Mesenchymal stem cell (in vitro differentiated cells and primary cell): ENCODE measurements around the gene TAMALIN.
A peak's percentile ranks its signal among the peaks of the same experiment; 100 is the strongest.

Experiments
- DNase-seq: peaks from one replicate; pipeline ENCODE4 v3.0.0-alpha.2; 2013
- H2AFZ ChIP-seq: one replicate; pipeline ENCODE4 v1.6.1; 2013; ENCODE audit warnings: low read depth, mild to moderate bottlenecking, control low read depth, inconsistent platforms, low read length, moderate library complexity
- H2AK5ac ChIP-seq: 2 replicates; pipeline ENCODE4 v1.6.1; 2013; ENCODE audit warnings: low read length, moderate library complexity, mild to moderate bottlenecking, inconsistent platforms; ENCODE audit not compliant: severe bottlenecking
- H2BK120ac ChIP-seq: one replicate; pipeline ENCODE4 v1.6.1; 2013; ENCODE audit warnings: low read depth, mild to moderate bottlenecking, inconsistent platforms, low read length, moderate library complexity
- H2BK12ac ChIP-seq, 2 experiments: one replicate each; pipeline ENCODE4 v1.6.1; 2013; ENCODE audit warnings: inconsistent platforms in 2 of 2, low read length in 2 of 2, mild to moderate bottlenecking in 2 of 2, moderate library complexity in 2 of 2, control low read depth in 1 of 2
- H2BK15ac ChIP-seq: one replicate; pipeline ENCODE4 v1.6.1; 2013; ENCODE audit warnings: mild to moderate bottlenecking, low read depth, inconsistent platforms; ENCODE audit not compliant: poor library complexity, severe bottlenecking
- H2BK5ac ChIP-seq: 2 replicates; pipeline ENCODE4 v1.6.1; 2013; ENCODE audit warnings: low read depth, mild to moderate bottlenecking, low read length, control low read depth, inconsistent platforms; ENCODE audit not compliant: poor library complexity, severe bottlenecking
- H3K14ac ChIP-seq, 2 experiments: one replicate each; pipeline ENCODE4 v1.6.1; 2013; ENCODE audit warnings: inconsistent platforms in 2 of 2, low read length in 2 of 2, control low read depth in 1 of 2, mild to moderate bottlenecking in 1 of 2, moderate library complexity in 1 of 2
- H3K18ac ChIP-seq, 2 experiments: one replicate each; pipeline ENCODE4 v1.6.1; 2013; ENCODE audit warnings: inconsistent platforms in 2 of 2, low read length in 2 of 2, control low read depth in 1 of 2, low read depth in 1 of 2, mild to moderate bottlenecking in 1 of 2
- H3K23ac ChIP-seq, 2 experiments: one replicate each; pipeline ENCODE4 v1.6.1; 2013; ENCODE audit warnings: inconsistent platforms in 2 of 2, low read length in 2 of 2, mild to moderate bottlenecking in 2 of 2, moderate library complexity in 2 of 2, control low read depth in 1 of 2
- H3K27ac ChIP-seq: 2 replicates; pipeline ENCODE4 v1.5.1; 2013; ENCODE audit warnings: mild to moderate bottlenecking, moderate library complexity, low read length, control low read depth, inconsistent platforms; ENCODE audit not compliant: poor library complexity, severe bottlenecking
- H3K27me3 ChIP-seq, 2 experiments: 2 replicates each; pipeline versions ENCODE4 v1.6.1 to v1.7.0; 2013; ENCODE audit warnings: low read length in 2 of 2, mild to moderate bottlenecking in 2 of 2, moderate library complexity in 2 of 2, control low read depth in 1 of 2, inconsistent platforms in 1 of 2; ENCODE audit not compliant: control insufficient read depth in 1 of 2, insufficient read depth in 1 of 2
- H3K36me3 ChIP-seq, 2 experiments: 2 replicates each; pipeline versions ENCODE4 v1.6.1 to v1.7.0; 2013; ENCODE audit warnings: low read length in 2 of 2, control low read depth in 1 of 2, inconsistent platforms in 1 of 2, low read depth in 1 of 2, mild to moderate bottlenecking in 1 of 2; ENCODE audit not compliant: insufficient read depth in 2 of 2, control insufficient read depth in 1 of 2
- H3K4ac ChIP-seq, 2 experiments: one replicate each; pipeline ENCODE4 v1.6.1; 2013; ENCODE audit warnings: inconsistent platforms in 2 of 2, low read length in 2 of 2, mild to moderate bottlenecking in 2 of 2, moderate library complexity in 2 of 2, control low read depth in 1 of 2, low read depth in 1 of 2
- H3K4me1 ChIP-seq: 2 replicates; pipeline ENCODE4 v1.6.1; 2013; ENCODE audit warnings: low read depth, low read length, control low read depth; ENCODE audit not compliant: control insufficient read depth, insufficient read depth
- H3K4me2 ChIP-seq: 2 replicates; pipeline ENCODE4 v1.6.1; 2013; ENCODE audit warnings: low read length, mild to moderate bottlenecking, inconsistent platforms; ENCODE audit not compliant: poor library complexity, severe bottlenecking
- H3K4me3 ChIP-seq, 2 experiments: 2 replicates each; pipeline versions ENCODE4 v1.5.1 to v1.7.0; 2013; ENCODE audit warnings: low read length in 2 of 2, mild to moderate bottlenecking in 2 of 2, control low read depth in 1 of 2, low read depth in 1 of 2; ENCODE audit not compliant: insufficient read depth in 1 of 2
- H3K79me1 ChIP-seq: replicated peaks from 2 replicates; pipeline ENCODE4 v1.6.1; 2013; ENCODE audit warnings: mild to moderate bottlenecking, control low read depth, low read length, inconsistent platforms; ENCODE audit not compliant: poor library complexity, severe bottlenecking
- H3K9ac ChIP-seq: 2 replicates; pipeline ENCODE4 v1.7.0; 2013; ENCODE audit warnings: mild to moderate bottlenecking, low read length, moderate library complexity
- H3K9me3 ChIP-seq: 2 replicates; pipeline ENCODE4 v1.7.0; 2013; ENCODE audit warnings: mild to moderate bottlenecking, low read length; ENCODE audit not compliant: control insufficient read depth
- H4K8ac ChIP-seq: one replicate; pipeline ENCODE4 v1.6.1; 2013; ENCODE audit warnings: inconsistent platforms, mild to moderate bottlenecking, low read length, moderate library complexity
- H4K91ac ChIP-seq: one replicate; pipeline ENCODE4 v1.6.1; 2013; ENCODE audit warnings: mild to moderate bottlenecking, low read length, inconsistent platforms
- WGBS: methylation state at CpG from one replicate; pipeline ENCODE4 v1.1.7; 2013; ENCODE audit warnings: mixed read lengths; 5-methylcytosine and 5-hydroxymethylcytosine counted together

Gene TAMALIN

DNA sequence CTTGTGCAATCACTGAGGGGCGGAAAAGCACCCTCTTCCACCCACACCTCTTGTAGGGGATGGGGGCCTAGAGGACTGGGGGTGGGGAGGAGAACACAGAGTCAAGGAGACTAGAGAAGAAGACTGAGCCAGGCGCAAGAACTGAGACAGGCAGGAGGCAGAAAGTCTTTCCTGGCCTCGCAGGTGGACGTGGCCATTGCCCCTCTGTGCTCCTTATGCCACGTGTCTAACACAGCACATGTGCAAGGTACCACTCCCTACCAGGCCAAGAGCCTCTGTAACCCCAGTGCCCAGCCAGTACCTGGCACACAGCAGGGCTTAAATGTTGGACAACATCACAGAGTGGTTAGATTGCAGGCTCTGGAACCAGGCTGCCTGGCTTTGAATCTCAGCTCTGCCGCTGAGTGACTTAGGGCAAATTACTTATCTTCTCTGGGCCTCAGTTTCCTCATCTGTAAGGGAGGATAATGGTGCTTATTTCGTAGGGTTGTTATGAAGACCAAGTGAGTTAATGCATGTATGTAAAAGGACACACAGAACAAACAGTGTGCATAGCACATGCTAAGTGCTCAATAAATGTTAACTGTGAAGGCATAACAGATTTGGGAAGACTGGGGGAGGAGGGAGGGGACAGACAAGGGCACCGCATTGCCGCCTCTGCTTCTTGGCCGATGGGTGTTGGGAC is 1.4 kb upstream of the TAMALIN start:
- Histone ChIP-seq H3K9ac (no peak overlapping the region), H3K4me2 (no peak overlapping the region), H4K91ac (peak overlapping the region; percentile 55), H3K36me3 (peaks cover 0 to 11% of the 10 kb centered on the region in 2 experiments), H2AK5ac (no peak overlapping the region), H2AFZ (no peak overlapping the region), H2BK15ac (no peak overlapping the region), H2BK5ac (no peak overlapping the region), H4K8ac (peak overlapping the region; percentile 35), H3K18ac (peak overlapping the region in 1 of 2 experiments; percentile 67), H3K14ac (peak overlapping the region in 1 of 2 experiments; percentile 62), H3K23ac (no peak overlapping the region), H2BK12ac (peak overlapping the region; percentile 4 to 83), H3K4me1 (peaks cover 33% of the 10 kb centered on the region), H3K27me3 (peaks cover 3 to 8% of the 10 kb centered on the region in 2 experiments), H3K27ac (no peak overlapping the region), H3K4me3 (no peak overlapping the region), H3K79me1 (peaks cover 10% of the 10 kb centered on the region), H3K4ac (peak overlapping the region in 1 of 2 experiments; percentile 60), H2BK120ac (no peak overlapping the region), H3K9me3 (no peaks in the 10 kb centered on the region)
- no peak for DNase-seq
- 77% methylated on average over 9 of the region's 10 CpGs for WGBS

DNA sequence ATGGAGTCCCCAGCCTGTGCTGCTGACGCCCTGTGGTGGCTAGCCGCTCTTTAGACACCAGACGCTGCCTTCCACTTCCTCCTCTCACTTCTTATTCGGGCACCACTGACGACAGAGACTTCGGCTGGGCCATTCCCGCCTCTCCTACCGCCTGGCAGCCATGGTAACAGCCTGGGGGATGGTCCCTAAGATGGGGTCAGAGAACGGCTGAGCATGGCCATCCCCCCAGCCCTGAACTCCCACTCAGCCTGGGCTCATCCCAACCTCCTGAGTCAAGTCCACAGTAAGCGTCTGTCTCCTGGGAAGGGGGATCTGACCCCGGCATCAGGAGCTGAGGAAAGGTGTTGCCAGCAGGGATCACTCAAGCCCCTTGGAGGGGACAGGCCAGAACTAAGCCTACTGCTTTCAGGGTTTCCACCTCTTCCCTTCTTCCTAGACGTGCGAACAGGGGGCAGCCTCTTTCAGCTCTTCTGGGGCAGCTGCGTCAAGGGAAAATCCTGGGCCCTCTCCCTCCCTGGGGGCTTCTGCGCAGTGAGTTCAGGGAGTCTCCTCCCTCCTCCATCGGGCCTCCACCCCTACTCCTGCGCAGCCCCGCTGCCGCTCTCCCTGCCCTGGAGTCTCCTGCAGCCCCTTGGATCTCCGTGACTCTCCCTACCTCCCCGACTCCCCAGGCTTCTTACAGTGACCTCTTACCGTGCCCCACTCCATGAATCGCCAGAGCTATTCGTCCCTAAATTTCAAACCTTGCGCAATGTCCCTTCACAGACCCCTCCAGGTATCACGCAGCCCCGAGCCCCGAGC is 643 bp upstream of the TAMALIN start:
- H3K4me2 ChIP-seq: peak overlapping the region; percentile 77
- no peak overlapping the region for H2AK5ac ChIP-seq
- no peak overlapping the region for H3K27ac ChIP-seq
- H3K23ac ChIP-seq: peak overlapping the region in 1 of 2 experiments; percentile 70
- H3K36me3 ChIP-seq: peaks cover 5 to 10% of the 10 kb centered on the region in 2 experiments
- H3K4me1 ChIP-seq: peaks cover 39% of the 10 kb centered on the region
- peak overlapping the region; percentile 4 to 66 for H2BK12ac ChIP-seq
- H4K91ac ChIP-seq: no peak overlapping the region
- H2AFZ ChIP-seq: no peak overlapping the region
- peak overlapping the region; percentile 16 to 56 for H3K4me3 ChIP-seq
- H4K8ac ChIP-seq: peak overlapping the region; percentile 59
- DNase-seq: peak; percentile 72
- peak overlapping the region; percentile 26 for H3K9ac ChIP-seq
- no peaks in the 10 kb centered on the region for H3K9me3 ChIP-seq
- peaks cover 3 to 8% of the 10 kb centered on the region in 2 experiments for H3K27me3 ChIP-seq
- peak overlapping the region; percentile 67 to 79 for H3K18ac ChIP-seq
- no peak overlapping the region for H2BK5ac ChIP-seq
- H2BK15ac ChIP-seq: peak overlapping the region; percentile 89
- WGBS: 20% methylated on average over 28 of the region's 28 CpGs
- peaks cover 10% of the 10 kb centered on the region for H3K79me1 ChIP-seq
- H3K14ac ChIP-seq: peak overlapping the region in 1 of 2 experiments; percentile 62
- peak overlapping the region; percentile 21 for H2BK120ac ChIP-seq
- peak overlapping the region; percentile 59 to 60 for H3K4ac ChIP-seq

DNA sequence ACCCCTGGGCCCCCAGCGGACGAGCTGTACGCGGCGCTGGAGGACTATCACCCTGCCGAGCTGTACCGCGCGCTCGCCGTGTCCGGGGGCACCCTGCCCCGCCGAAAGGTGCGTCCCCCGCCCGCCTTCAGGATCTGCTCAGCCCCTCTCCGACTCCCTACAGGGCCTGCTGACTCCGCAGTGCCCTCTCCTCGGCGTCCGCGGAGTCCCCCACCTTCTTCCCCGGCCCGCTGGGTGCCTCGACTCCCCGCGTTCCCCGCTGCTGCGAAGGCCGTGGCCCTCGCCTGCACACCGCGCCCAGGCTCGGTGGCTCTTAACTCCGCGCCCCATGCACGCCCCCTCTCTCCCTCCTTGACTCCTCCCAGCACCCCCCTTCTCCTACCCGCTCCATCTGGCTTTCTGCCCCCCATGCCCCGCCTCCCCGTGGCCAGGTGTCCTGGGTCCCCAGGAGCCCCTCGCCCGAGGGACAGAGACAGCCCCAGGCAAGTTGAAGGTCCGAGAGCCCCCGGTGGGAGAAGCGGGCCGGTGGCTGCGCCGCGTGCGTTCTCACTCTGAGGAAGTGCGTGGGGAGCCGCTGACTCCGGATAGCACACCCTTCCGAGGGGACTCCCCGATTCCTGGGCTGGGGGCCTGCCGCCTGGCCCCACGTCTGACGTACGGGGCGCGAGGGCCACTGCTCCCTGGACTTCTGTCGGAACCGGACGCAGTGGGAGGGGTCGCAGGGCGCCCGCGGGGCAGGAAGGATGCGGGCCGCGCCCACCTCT is 594 bp downstream of the TAMALIN start:
- H3K9ac ChIP-seq: peak overlapping the region; percentile 85
- no peak overlapping the region for H3K27ac ChIP-seq
- H2BK120ac ChIP-seq: no peak overlapping the region
- H2BK12ac ChIP-seq: peak overlapping the region in 1 of 2 experiments; percentile 8
- peak overlapping the region in 1 of 2 experiments; percentile 98 for H3K14ac ChIP-seq
- no peaks in the 10 kb centered on the region for H3K9me3 ChIP-seq
- 4% methylated on average over 64 of the region's 72 CpGs for WGBS
- peak overlapping the region; percentile 66 for H4K8ac ChIP-seq
- DNase-seq: peak; percentile 35
- peak overlapping the region; percentile 70 for H3K4me2 ChIP-seq
- no peak overlapping the region for H2AFZ ChIP-seq
- H3K27me3 ChIP-seq: peaks cover 3 to 8% of the 10 kb centered on the region in 2 experiments
- H3K36me3 ChIP-seq: peaks cover 12 to 20% of the 10 kb centered on the region in 2 experiments
- no peak overlapping the region for H2AK5ac ChIP-seq
- H3K79me1 ChIP-seq: peaks cover 10% of the 10 kb centered on the region
- H3K23ac ChIP-seq: peak overlapping the region; percentile 70 to 92
- peak overlapping the region in 1 of 2 experiments; percentile 8 for H3K4ac ChIP-seq
- H3K4me1 ChIP-seq: peaks cover 40% of the 10 kb centered on the region
- H4K91ac ChIP-seq: peak overlapping the region; percentile 85
- H2BK5ac ChIP-seq: no peak overlapping the region
- H2BK15ac ChIP-seq: peak overlapping the region; percentile 52
- H3K18ac ChIP-seq: peak overlapping the region; percentile 85 to 87
- peak overlapping the region; percentile 62 to 83 for H3K4me3 ChIP-seq
